Colonic mucosa (tissue), 4 donors: ENCODE results near the gene POGLUT2. TPM values are rescaled to one million over a fixed set of nuclear protein-coding genes. Genes with fewer than 3 reads are reported as not detected.

Experiments used
- DNase-seq: peaks from one replicate; pipeline ENCODE4 v3.0.0-alpha.2; 2020
- H3K27ac ChIP-seq: fragments of 200-600 bp; one replicate; pipeline ENCODE4 v1.8.0; 2021
- H3K27me3 ChIP-seq: fragments of 200-600 bp; one replicate; pipeline ENCODE4 v1.8.0; 2021
- H3K36me3 ChIP-seq: fragments of 200-600 bp; one replicate; pipeline ENCODE4 v1.8.0; 2021
- H3K4me1 ChIP-seq: fragments of 200-600 bp; one replicate; pipeline ENCODE4 v1.8.0; 2021; ENCODE audit warnings: mild to moderate bottlenecking
- H3K4me3 ChIP-seq: fragments of 200-600 bp; one replicate; pipeline ENCODE4 v1.8.0; 2021
- H3K9ac ChIP-seq, 2 donors: one replicate each; pipeline ENCODE4 v1.7.0; 2013; ENCODE audit warnings: control low read depth in 2 of 2, low read depth in 2 of 2, low read length in 2 of 2
- H3K9me3 ChIP-seq: fragments of 200-600 bp; one replicate; pipeline ENCODE4 v1.8.0; 2021
- CTCF ChIP-seq: fragments of 200-600 bp; IDR thresholded peaks from one replicate; pipeline ENCODE4 v1.8.0; 2022; ENCODE audit warnings: antibody characterized with exemption, mild to moderate bottlenecking
- intact Hi-C: fragments of 100-400 bp; cut with DNase I; formaldehyde crosslinking; loops from one replicate; pipeline ENCODE4 v1.14.1; 2022
- total RNA-seq, 2 donors: library from RNA; stranded (reverse); fragmentation: NEBNext Ultra II Directional in 1 of 2; extraction: Animal tissue kit (Norgen Biotek cat#: 25700) in 1 of 2; gene quantifications; one replicate each; pipeline ENCODE4 v1.2.1, GENCODE V29; 2021
- donor health status: healthy.
- donor health status: DM: no; HTN: no; CAD: no.
- donor health status: DM: no; HTN: no; CAD: no.

Gene POGLUT2
- total RNA-seq, 2 donors from 2014 or later: 1.3 to 2.8 TPM

- H3K4me3 ChIP-seq: no peak overlapping the region
- DNase-seq: no peak
- H3K27ac ChIP-seq: no peak overlapping the region
- no peaks in the 10 kb centered on the region for H3K36me3 ChIP-seq
- no peaks in the 10 kb centered on the region for H3K4me1 ChIP-seq
- TF ChIP-seq CTCF: no peak
- H3K27me3 ChIP-seq: no peaks in the 10 kb centered on the region
- no peak overlapping the region for H3K9ac ChIP-seq
- no peaks in the 10 kb centered on the region for H3K9me3 ChIP-seq
- intact Hi-C loops: no loop called here
Observed at GRCh38 chr13:102805680-102806079, 6.9 kb upstream of the POGLUT2 start.

- peak; percentile 91 for DNase-seq
- H3K27me3 ChIP-seq: no peaks in the 10 kb centered on the region
- intact Hi-C loops: no loop called here
- no peaks in the 10 kb centered on the region for H3K9me3 ChIP-seq
- peak overlapping the region; percentile 27 for H3K27ac ChIP-seq
- H3K4me3 ChIP-seq: peak overlapping the region; percentile 67
- TF ChIP-seq CTCF: peak; percentile 67
- peak overlapping the region; percentile 66 to 78 for H3K9ac ChIP-seq
- no peaks in the 10 kb centered on the region for H3K36me3 ChIP-seq
- H3K4me1 ChIP-seq: no peaks in the 10 kb centered on the region
Observed at GRCh38 chr13:102800145-102801041, 1.6 kb upstream of the POGLUT2 start.

GRCh38 chr13:102799426-102800144 lies 809 bp upstream of the POGLUT2 start:
- H3K27ac ChIP-seq: peak overlapping the region; percentile 27

GRCh38 chr13:102793611-102794355 lies 5.0 kb downstream of the POGLUT2 start:
- TF ChIP-seq CTCF: no peak
- H3K9me3 ChIP-seq: no peaks in the 10 kb centered on the region
- H3K27me3 ChIP-seq: no peaks in the 10 kb centered on the region
- DNase-seq: no peak
- no peaks in the 10 kb centered on the region for H3K36me3 ChIP-seq
- no peak overlapping the region for H3K9ac ChIP-seq
- no peak overlapping the region for H3K27ac ChIP-seq
- no peak overlapping the region for H3K4me3 ChIP-seq
- H3K4me1 ChIP-seq: no peaks in the 10 kb centered on the region
- intact Hi-C loops: no loop called here

More at GRCh38 chr13:102799426-102800144, 809 bp upstream of the POGLUT2 start:
- H3K36me3 ChIP-seq: no peaks in the 10 kb centered on the region
- intact Hi-C loops: loop anchor here (5.0 kb wide), 1 partner anchor 48 kb away; the partner anchor contains the start of gene ERCC5
- DNase-seq: no peak
- no peaks in the 10 kb centered on the region for H3K27me3 ChIP-seq
- H3K9me3 ChIP-seq: no peaks in the 10 kb centered on the region
- no peak for TF ChIP-seq CTCF
- peak overlapping the region; percentile 67 for H3K4me3 ChIP-seq
- peak overlapping the region; percentile 66 to 78 for H3K9ac ChIP-seq
- no peaks in the 10 kb centered on the region for H3K4me1 ChIP-seq

- intact Hi-C loops: no loop called here
- no peaks in the 10 kb centered on the region for H3K27me3 ChIP-seq
- no peak overlapping the region for H3K4me3 ChIP-seq
- H3K27ac ChIP-seq: no peak overlapping the region
- no peaks in the 10 kb centered on the region for H3K36me3 ChIP-seq
- H3K4me1 ChIP-seq: no peaks in the 10 kb centered on the region
- no peaks in the 10 kb centered on the region for H3K9me3 ChIP-seq
- no peak for TF ChIP-seq CTCF
- DNase-seq: no peak
- H3K9ac ChIP-seq: no peak overlapping the region
Observed at GRCh38 chr13:102792396-102792795, 6.4 kb downstream of the POGLUT2 start.
